ENCODE results near the gene TRIM47.

- TF ChIP-seq EP300 (IDR thresholded peaks at IDR 0.05) (no peak), CTCF (IDR thresholded peaks at IDR 0.05) (no peak), POLR2AphosphoS5 (IDR thresholded peaks at IDR 0.05) (no peak), POLR2A (IDR thresholded peaks at IDR 0.05; ENCODE audit: low read depth) (no peak)
These were observed 36.0 kb downstream of the TRIM47 start for GRCh38 chr17:75842411-75842810.

Measured in esophagus muscularis mucosa (tissue), 4 donors.